MM.1S (cell line): ENCODE data around the gene UGT3A1.

Experiments used
- EZH2 ChIP-seq: fragments of 300-600 bp; sonication (generic); optimal IDR thresholded peaks from 2 replicates; pipeline ENCODE3; 2017; ENCODE audit warnings: low read depth, mild to moderate bottlenecking, antibody characterized with exemption, low read length, mixed read lengths
- TF ChIP-seq, protein P1 (sequence below): fragments of 300-600 bp; sonication (generic); IDR thresholded peaks from 2 replicates; pipeline ENCODE4 v1.5.1; 2016; ENCODE audit warnings: antibody characterized with exemption, low read length, mixed read lengths

DNA sequence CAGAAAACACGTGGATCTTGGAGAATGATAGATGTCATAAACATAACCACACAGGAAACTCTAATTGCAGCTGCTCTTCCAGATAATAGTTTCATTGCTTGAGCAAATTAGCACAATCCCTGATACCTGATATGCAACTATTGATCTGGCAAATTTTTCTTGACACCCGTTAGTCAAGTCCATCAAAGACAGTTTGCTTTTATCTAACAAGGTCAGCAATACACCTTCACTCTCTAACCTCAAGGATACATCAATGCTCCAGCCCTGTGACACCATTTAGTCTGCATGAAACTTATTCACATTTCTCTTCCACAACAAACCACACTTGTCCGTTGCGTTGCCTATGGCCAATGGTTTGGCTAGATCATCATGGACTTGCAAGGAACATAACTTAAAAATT, 16.6 kb downstream of the UGT3A1 start:
- no peak for TF ChIP-seq EZH2
- TF ChIP-seq, protein P1, sequence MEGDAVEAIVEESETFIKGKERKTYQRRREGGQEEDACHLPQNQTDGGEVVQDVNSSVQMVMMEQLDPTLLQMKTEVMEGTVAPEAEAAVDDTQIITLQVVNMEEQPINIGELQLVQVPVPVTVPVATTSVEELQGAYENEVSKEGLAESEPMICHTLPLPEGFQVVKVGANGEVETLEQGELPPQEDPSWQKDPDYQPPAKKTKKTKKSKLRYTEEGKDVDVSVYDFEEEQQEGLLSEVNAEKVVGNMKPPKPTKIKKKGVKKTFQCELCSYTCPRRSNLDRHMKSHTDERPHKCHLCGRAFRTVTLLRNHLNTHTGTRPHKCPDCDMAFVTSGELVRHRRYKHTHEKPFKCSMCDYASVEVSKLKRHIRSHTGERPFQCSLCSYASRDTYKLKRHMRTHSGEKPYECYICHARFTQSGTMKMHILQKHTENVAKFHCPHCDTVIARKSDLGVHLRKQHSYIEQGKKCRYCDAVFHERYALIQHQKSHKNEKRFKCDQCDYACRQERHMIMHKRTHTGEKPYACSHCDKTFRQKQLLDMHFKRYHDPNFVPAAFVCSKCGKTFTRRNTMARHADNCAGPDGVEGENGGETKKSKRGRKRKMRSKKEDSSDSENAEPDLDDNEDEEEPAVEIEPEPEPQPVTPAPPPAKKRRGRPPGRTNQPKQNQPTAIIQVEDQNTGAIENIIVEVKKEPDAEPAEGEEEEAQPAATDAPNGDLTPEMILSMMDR: no peak
